GM12864 (cell line): ENCODE results near the gene LRP3.

Experiments
- DNase-seq: peaks from one replicate; pipeline ENCODE4 v3.0.0-alpha.2; 2011; ENCODE audit warnings: low read depth
- H3K4me3 ChIP-seq: 2 replicates; pipeline ENCODE4 v1.5.1; 2011; ENCODE audit warnings: mild to moderate bottlenecking, low read depth, low read length, control low read depth
- CTCF ChIP-seq: IDR thresholded peaks from 2 replicates; pipeline ENCODE4 v1.5.1; 2011; ENCODE audit warnings: low read depth, mild to moderate bottlenecking, moderate library complexity, low read length, control low read depth, inconsistent platforms; ENCODE audit errors: missing control alignments

LRP3 gene

GRCh38 chr19:33192010-33192409 lies 2.1 kb upstream of the LRP3 start:
- H3K4me3 ChIP-seq, result no peak overlapping the region
- peak; percentile 48 for TF ChIP-seq CTCF
- no peak for DNase-seq

GRCh38 chr19:33193269-33193864 lies 763 bp upstream of the LRP3 start:
- no peak for TF ChIP-seq CTCF
- H3K4me3 ChIP-seq, result no peak overlapping the region
- no peak for DNase-seq

- no peak for DNase-seq
- H3K4me3 ChIP-seq, result no peak overlapping the region
- TF ChIP-seq CTCF, result no peak
Observed at GRCh38 chr19:33194532-33194885, 379 bp downstream of the LRP3 start.

GRCh38 chr19:33194886-33195644 lies 935 bp downstream of the LRP3 start:
- no peak for DNase-seq
- no peak overlapping the region; the same call in 1 of the 2 replicates for H3K4me3 ChIP-seq
- no peak for TF ChIP-seq CTCF

- TF ChIP-seq CTCF, result no peak
- H3K4me3 ChIP-seq, result no peak overlapping the region
- no peak for DNase-seq
Observed at GRCh38 chr19:33195645-33196347, 1.7 kb downstream of the LRP3 start.

GRCh38 chr19:33196446-33197193 lies 2.5 kb downstream of the LRP3 start:
- H3K4me3 ChIP-seq, result no peak overlapping the region
- DNase-seq, result no peak

More at GRCh38 chr19:33196446-33197193, 2.5 kb downstream of the LRP3 start:
- no peak for TF ChIP-seq CTCF
